ENCODE measurements around the gene SEC62.
"Not testable (repeated sequence)": the region's sequence is repeated elsewhere in the genome, so short reads cannot be mapped to it uniquely, and the experiment has no call there.

Gene SEC62

GRCh38 chr3:170016057-170016456, 49.5 kb downstream of the SEC62 start:
- no peak for DNase-seq (ENCODE audit: low spot score)

- DNase-seq (ENCODE audit: low spot score) = not testable (repeated sequence)
Observed at GRCh38 chr3:170019306-170019705, 52.7 kb downstream of the SEC62 start.

GRCh38 chr3:170021083-170021482, 54.5 kb downstream of the SEC62 start:
- DNase-seq (ENCODE audit: low spot score) = no peak

GRCh38 chr3:170022336-170022735, 55.7 kb downstream of the SEC62 start:
- DNase-seq (ENCODE audit: low spot score) = no peak

GRCh38 chr3:170023165-170023564, 56.6 kb downstream of the SEC62 start:
- DNase-seq (ENCODE audit: low spot score) = no peak

- DNase-seq (ENCODE audit: low spot score) = no peak
Observed at GRCh38 chr3:170024581-170024980, 58.0 kb downstream of the SEC62 start.

GRCh38 chr3:170027233-170028102, 60.9 kb downstream of the SEC62 start:
- no peak for DNase-seq (ENCODE audit: low spot score)

GRCh38 chr3:170033489-170033888, 66.9 kb downstream of the SEC62 start:
- DNase-seq (ENCODE audit: low spot score) = no peak

- DNase-seq (ENCODE audit: low spot score) = peak; percentile 33
Observed at GRCh38 chr3:170037463-170038433, 71.1 kb downstream of the SEC62 start, which contains the start of gene GPR160. TSS of gene GPR160 (plus strand) at chr3:170037995. CDS start at chr3:170083973, 45,978 bp downstream.

GRCh38 chr3:170038434-170039110, 72.0 kb downstream of the SEC62 start:
- DNase-seq (ENCODE audit: low spot score) = no peak

GRCh38 chr3:170040418-170040817, 73.8 kb downstream of the SEC62 start:
- no peak for DNase-seq (ENCODE audit: low spot score)

- no peak for DNase-seq (ENCODE audit: low spot score)
Observed at GRCh38 chr3:170043506-170043905, 76.9 kb downstream of the SEC62 start.

- DNase-seq (ENCODE audit: low spot score) = no peak
Observed at GRCh38 chr3:170044271-170044670, 77.7 kb downstream of the SEC62 start.

GRCh38 chr3:170044795-170045244, 78.2 kb downstream of the SEC62 start:
- DNase-seq (ENCODE audit: low spot score) = no peak

- no peak for DNase-seq (ENCODE audit: low spot score)
Observed at GRCh38 chr3:170046269-170047132, 79.9 kb downstream of the SEC62 start.

GRCh38 chr3:170047133-170047404, 80.5 kb downstream of the SEC62 start:
- no peak for DNase-seq (ENCODE audit: low spot score)
